Esophagus muscularis mucosa (tissue), 4 donors: ENCODE measurements around the gene FADS1. TPM values are rescaled to one million over a fixed set of nuclear protein-coding genes. Genes with fewer than 3 reads are reported as not detected.

Experiments used
- DNase-seq: peaks from one replicate; pipeline ENCODE4 v3.0.0-alpha.2; 2017; ENCODE audit errors: extremely low spot score
- H3K27ac ChIP-seq, 4 donors: fragments of 200-600 bp; sonication (generic); replicated peaks in 1 of 4; 1 replicate in 3 of 4; 2 replicates in 1 of 4; pipeline ENCODE4 v1.5.1; 2016 to 2019; ENCODE audit warnings: mild to moderate bottlenecking in 1 of 4
- H3K27me3 ChIP-seq, 4 donors: fragments of 200-600 bp; sonication (generic); one replicate each; pipeline versions ENCODE4 v1.5.1 to v1.6.0; 2016 to 2019
- H3K36me3 ChIP-seq, 4 donors: fragments of 200-600 bp; sonication (generic); one replicate each; pipeline ENCODE4 v1.5.1; 2016 to 2019
- H3K4me1 ChIP-seq, 4 donors: fragments of 200-600 bp; sonication (generic); one replicate each; pipeline ENCODE4 v1.5.1; 2016 to 2019
- H3K4me3 ChIP-seq, 4 donors: fragments of 200-600 bp; sonication (generic); 1 replicate in 2 of 4; 2 replicates in 2 of 4; pipeline ENCODE4 v1.5.1; 2016 to 2019; ENCODE audit warnings: mild to moderate bottlenecking in 4 of 4, moderate library complexity in 1 of 4
- H3K9me3 ChIP-seq, 4 donors: fragments of 200-600 bp; sonication (generic); 1 replicate in 3 of 4; 2 replicates in 1 of 4; pipeline ENCODE4 v1.5.1; 2016 to 2019
- CTCF ChIP-seq, 3 experiments: fragments of 200-600 bp in 2 of 3; fragments of 450-650 bp in 1 of 3; sonication (generic) in 2 of 3; IDR thresholded peaks; one replicate each; pipeline ENCODE4 v1.5.1; 2017 to 2019; ENCODE audit warnings: antibody characterized with exemption in 3 of 3, mild to moderate bottlenecking in 2 of 3, moderate library complexity in 1 of 3
- EP300 ChIP-seq: sonication (generic); formaldehyde crosslinking; IDR thresholded peaks from one replicate; pipeline ENCODE4 v1.6.1; 2017; ENCODE audit warnings: antibody characterized with exemption
- POLR2A ChIP-seq: fragments of 450-650 bp; IDR thresholded peaks from one replicate; pipeline ENCODE4 v1.6.1; 2017; ENCODE audit warnings: antibody characterized with exemption, moderate library complexity, mild to moderate bottlenecking, low read depth
- POLR2AphosphoS5 ChIP-seq, 2 donors: sonication (generic); formaldehyde crosslinking; IDR thresholded peaks; one replicate each; pipeline ENCODE4 v1.6.1; 2017; ENCODE audit warnings: antibody characterized with exemption in 2 of 2
- WGBS: methylation state at CpG from one replicate; pipeline ENCODE4 v1.1.5; 2018; 5-methylcytosine and 5-hydroxymethylcytosine counted together
- intact Hi-C: fragments of 100-400 bp; cut with DNase I; formaldehyde crosslinking; loops from one replicate; pipeline ENCODE4 v1.15.1; 2023
- total RNA-seq, 4 donors: library from RNA; depleted of rRNA; stranded (reverse); fragments of >200 nt; gene quantifications; one replicate each; pipeline versions ENCODE4 v1.1.0 to v1.2.1, GENCODE V29; 2016

FADS1 gene
- total RNA-seq, 4 donors from 2014 or later: 20.2 to 26.0 (median 23.8) TPM

GRCh38 chr11:61752117-61752924, 64.5 kb downstream of the FADS1 start, which contains the start of gene MYRF:
Gene MYRF (plus strand): TSS chr11:61752636. CDS start chr11:61752745, 109 bp downstream.
- 0% methylated on average over 12 of the region's 93 CpGs for WGBS
- peaks cover 10 to 25% (median 22%) of the 10 kb centered on the region in 4 donors for H3K4me1 ChIP-seq
- no peak within 1 kb of the TSS for H3K27ac ChIP-seq
- H3K4me3 ChIP-seq: peak within 1 kb of the TSS; percentile 47 to 66 (median 50)
- TF ChIP-seq POLR2AphosphoS5 (IDR thresholded peaks at IDR 0.05) (no peak), CTCF (IDR thresholded peaks at IDR 0.05) (peak; percentile 31 to 52 (median 48)), POLR2A (no peak), EP300 (no peak)
- no peak for DNase-seq
- H3K36me3 ChIP-seq: no peaks in the 10 kb centered on the region
- peaks cover 0 to 40% (median 15%) of the 10 kb centered on the region in 4 donors for H3K27me3 ChIP-seq
- intact Hi-C loops: no loop called here
- H3K9me3 ChIP-seq: no peaks in the 10 kb centered on the region

- no peak for TF ChIP-seq CTCF (IDR thresholded peaks at IDR 0.05)
- no peak for TF ChIP-seq POLR2A
- no peak for TF ChIP-seq EP300
- TF ChIP-seq POLR2AphosphoS5 (IDR thresholded peaks at IDR 0.05): no peak
- 92% methylated on average over 14 of the region's 14 CpGs for WGBS
- Histone ChIP-seq H3K27me3 (peaks cover 0 to 40% (median 15%) of the 10 kb centered on the region in 4 donors), H3K9me3 (no peaks in the 10 kb centered on the region), H3K4me3 (no peak overlapping the region), H3K27ac (no peak overlapping the region), H3K36me3 (no peaks in the 10 kb centered on the region), H3K4me1 (peaks cover 10 to 27% (median 22%) of the 10 kb centered on the region in 4 donors)
- intact Hi-C loops: no loop called here
- no peak for DNase-seq
Measured at GRCh38 chr11:61751384-61751783, 65.4 kb downstream of the FADS1 start.

GRCh38 chr11:61750631-61751273, 66.1 kb downstream of the FADS1 start:
- H3K9me3 ChIP-seq: no peaks in the 10 kb centered on the region
- no peak for TF ChIP-seq CTCF (IDR thresholded peaks at IDR 0.05)
- no peak for TF ChIP-seq POLR2A
- no peak for TF ChIP-seq POLR2AphosphoS5 (IDR thresholded peaks at IDR 0.05)
- peaks cover 10 to 27% (median 21%) of the 10 kb centered on the region in 4 donors for H3K4me1 ChIP-seq
- DNase-seq: no peak
- no peaks in the 10 kb centered on the region for H3K36me3 ChIP-seq
- no peak overlapping the region for H3K27ac ChIP-seq
- no peak overlapping the region for H3K4me3 ChIP-seq
- intact Hi-C loops: no loop called here
- 92% methylated on average over 5 of the region's 5 CpGs for WGBS
- H3K27me3 ChIP-seq: peaks cover 0 to 40% (median 15%) of the 10 kb centered on the region in 4 donors

Other genes with a start within 250 kb of the FADS1 start
- 1 to 10 TPM; 1.3 to 4.2 (median 1.8) TPM for gene SYT7, start 235.9 kb downstream of the FADS1 start, total RNA-seq
- gene DAGLA, start 136.6 kb downstream of the FADS1 start, total RNA-seq: 1 to 10 TPM; 1.5 to 4.9 (median 3.8) TPM
- gene MYRF, start 64.4 kb downstream of the FADS1 start, total RNA-seq: under 1 TPM; under 0.01 to 0.71 (median 0.40) TPM
- 10 to 100 TPM; 34.5 to 48.2 (median 43.8) TPM for gene TMEM258, start 24.4 kb downstream of the FADS1 start, total RNA-seq
- 10 to 100 TPM in 1 of 4 donors, 1 to 10 TPM in 3; 5.0 to 10.2 (median 7.5) TPM for gene FEN1, start 24.1 kb downstream of the FADS1 start, total RNA-seq
- 10 to 100 TPM; 15.9 to 32.8 (median 28.0) TPM for gene FADS2, start 11.3 kb upstream of the FADS1 start, total RNA-seq
- gene FADS3, start 74.5 kb upstream of the FADS1 start, total RNA-seq: 100 to 1,000 TPM in 1 of 4 donors, 10 to 100 TPM in 3; 42.4 to 103 (median 57.8) TPM
- 10 to 100 TPM; 14.0 to 31.5 (median 14.2) TPM for gene RAB3IL1, start 100.6 kb upstream of the FADS1 start, total RNA-seq
- gene BEST1, start 133.3 kb upstream of the FADS1 start, total RNA-seq: 1 to 10 TPM; 2.2 to 5.0 (median 4.3) TPM
- gene FTH1, start 150.6 kb upstream of the FADS1 start, total RNA-seq: 1,000 to 10,000 TPM; 1,795 to 3,027 (median 2,719) TPM